GM21723 (cell line): ENCODE results near the gene TMEM238L.

Experiments
- ATAC-seq: cut with Tn5 transposase; IDR thresholded peaks from one replicate; pipeline ENCODE4 v1.9.1; 2021; ENCODE audit warnings: mild to moderate bottlenecking, moderate library complexity; ENCODE audit not compliant: unreplicated experiment

Gene TMEM238L

GRCh38 chr17:10805911-10806310 lies 2.0 kb upstream of the TMEM238L start:
- no peak for ATAC-seq

DNA sequence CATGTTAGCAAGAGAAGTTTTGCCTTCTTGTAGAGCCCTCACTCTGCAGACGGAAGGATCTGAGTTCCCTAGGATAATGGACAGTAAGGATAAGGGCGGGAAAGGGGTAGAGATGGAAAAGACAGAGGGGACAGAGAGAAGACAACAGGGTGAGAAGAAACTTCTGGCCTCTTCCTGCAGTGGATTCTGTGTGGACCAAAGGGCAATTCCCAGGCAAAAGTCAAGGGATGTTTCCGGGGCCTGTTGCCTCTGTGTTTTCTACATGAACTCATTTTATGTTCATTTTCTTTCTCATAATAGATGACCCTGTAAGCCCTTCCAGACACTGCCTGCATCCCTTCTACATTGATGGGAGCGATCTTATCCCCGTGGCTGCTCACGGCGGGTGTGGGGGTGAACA lies 647 bp upstream of the TMEM238L start:
- no peak for ATAC-seq

DNA sequence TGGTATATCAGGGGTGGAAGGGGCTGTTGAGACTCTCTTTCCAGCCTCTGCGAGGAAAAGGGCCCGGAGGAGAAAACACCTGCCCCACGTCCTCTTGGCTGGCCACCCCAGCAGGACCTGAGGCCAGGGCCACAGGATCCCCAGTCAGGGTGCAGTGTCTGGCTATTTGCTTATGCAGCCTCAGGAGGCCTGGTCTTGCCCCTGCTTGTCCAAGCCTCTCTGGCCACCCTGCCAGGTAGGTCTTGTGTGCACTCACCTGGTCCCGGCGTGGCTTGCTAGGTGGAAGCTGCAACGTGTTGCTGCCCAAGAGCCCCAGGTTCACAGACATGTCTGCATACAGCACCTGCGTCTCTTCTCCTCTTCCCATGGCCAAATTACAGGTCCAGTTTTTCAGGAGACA lies 549 bp downstream of the TMEM238L start:
- ATAC-seq = no peak

DNA sequence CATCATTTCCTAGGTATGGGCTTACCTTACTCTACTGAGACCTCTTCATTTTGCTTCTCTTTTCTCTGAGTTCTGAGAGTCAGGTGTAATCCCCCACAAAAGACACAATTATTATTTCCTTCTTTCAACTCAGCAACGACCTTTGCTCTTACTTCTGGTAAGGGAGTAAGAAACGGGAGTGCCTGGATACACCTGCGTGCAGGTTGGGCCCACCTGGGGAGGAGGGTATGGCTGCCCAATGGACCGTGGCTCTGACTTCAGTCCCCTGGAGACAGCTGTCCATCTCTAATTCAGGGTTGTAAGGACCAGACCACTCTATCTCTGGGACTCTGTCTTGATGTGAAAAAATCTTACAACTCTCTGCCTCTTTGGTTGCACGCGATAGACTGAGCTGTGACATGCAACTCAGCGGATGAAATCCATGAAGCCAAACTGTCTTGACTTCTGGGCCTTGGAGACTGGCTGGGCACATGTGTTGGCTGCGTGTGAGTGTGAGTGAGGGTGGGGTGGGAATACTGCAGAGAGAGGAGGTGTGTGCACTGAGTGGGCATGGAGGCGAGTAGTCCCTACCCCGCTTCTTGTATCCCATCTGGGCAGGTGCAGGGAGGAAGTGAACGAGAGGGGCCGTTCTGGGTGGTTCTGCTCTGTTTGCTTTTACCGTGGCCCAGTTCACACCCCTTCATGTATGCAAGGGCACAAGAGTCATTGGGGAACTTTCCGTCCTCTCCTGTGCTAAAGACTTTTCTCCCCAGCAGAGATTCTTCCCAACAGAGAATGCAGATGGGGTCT lies 1.2 kb downstream of the TMEM238L start:
- no peak for ATAC-seq

GRCh38 chr17:10799407-10799806 lies 4.5 kb downstream of the TMEM238L start:
- no peak for ATAC-seq

DNA sequence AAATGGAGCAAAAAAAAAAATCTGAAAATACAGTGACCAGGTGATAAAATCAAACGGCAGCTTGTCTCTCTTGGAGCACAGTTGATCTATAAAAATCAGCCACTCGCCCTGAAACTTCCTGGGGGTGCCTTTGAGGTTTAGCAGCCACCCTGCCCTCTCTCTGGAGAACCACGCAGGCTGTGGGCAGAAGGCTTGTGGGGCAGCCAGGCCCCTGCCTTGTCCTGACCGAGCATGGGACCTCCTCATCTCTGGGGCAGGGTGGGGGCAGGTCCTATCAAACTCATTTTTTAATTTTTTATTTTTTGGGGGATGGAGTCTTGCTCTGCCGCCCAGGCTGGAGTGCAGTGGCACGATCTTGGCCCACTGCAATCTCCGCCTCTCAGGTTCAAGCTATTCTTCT lies 5.0 kb downstream of the TMEM238L start:
- ATAC-seq = no peak

GRCh38 chr17:10798332-10798749 lies 5.6 kb downstream of the TMEM238L start:
- no peak for ATAC-seq

DNA sequence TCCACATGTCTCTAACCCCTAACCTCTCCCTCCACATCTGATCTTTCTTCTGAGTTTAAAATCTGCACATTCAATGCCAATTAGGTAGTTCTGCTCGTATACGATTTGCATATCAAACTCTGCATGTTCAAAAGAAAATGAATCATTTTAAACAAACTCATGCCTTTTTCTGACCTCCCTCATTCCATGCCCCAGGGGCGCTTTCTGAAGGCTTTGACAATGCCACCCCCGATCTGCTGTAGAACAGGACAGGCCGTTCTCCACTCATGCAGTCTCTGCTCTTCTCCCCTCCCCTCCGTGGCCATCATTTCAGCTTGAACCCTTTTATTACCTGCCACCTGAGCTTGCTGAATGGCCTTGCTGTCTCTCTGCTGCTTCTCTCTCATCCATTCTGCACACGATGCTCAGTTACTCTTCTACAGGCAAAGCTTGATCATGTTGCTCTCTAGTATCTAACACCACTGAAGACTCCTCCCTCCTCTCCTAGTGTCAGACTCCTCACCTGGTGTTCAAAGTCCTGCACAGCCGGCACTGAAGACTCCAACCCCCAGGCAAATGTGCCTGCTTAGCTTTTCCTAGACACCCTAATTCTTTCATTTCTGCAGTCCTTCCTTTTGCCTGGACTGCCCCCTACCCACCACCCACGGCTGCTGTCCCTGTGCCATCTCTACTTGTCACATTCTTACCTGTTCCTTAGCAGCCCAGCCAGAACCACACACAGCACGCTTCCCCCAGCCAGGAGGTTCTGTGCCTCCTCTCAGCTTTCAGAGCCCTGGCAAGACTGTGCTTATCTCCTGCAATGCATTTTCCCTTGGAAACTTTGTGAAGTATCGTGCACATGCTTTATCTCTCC lies 6.2 kb downstream of the TMEM238L start:
- ATAC-seq = no peak

GRCh38 chr17:10793816-10794215 lies 10.1 kb downstream of the TMEM238L start:
- ATAC-seq = no peak

DNA sequence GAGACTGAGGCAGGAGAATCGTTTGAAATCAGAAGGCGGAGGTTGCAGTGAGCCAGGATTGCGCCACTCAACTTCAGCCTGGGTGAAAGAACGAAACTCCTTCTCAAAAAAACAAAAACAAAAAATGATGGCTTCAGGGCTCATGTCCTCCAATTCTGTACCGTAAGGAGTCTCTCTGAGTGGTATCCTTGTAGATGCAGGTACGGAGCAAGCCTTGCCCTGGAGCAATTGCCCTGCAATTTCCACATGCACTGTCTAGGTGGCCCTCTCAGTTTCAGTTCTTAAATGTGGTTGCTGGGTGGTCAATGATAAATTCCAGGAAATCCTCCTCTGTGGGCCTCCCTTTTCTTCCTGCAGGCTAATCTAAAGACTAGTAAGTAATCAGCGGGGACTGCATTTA lies 10.6 kb downstream of the TMEM238L start:
- ATAC-seq = no peak

GRCh38 chr17:10792151-10792550 lies 11.7 kb downstream of the TMEM238L start:
- ATAC-seq = no peak

DNA sequence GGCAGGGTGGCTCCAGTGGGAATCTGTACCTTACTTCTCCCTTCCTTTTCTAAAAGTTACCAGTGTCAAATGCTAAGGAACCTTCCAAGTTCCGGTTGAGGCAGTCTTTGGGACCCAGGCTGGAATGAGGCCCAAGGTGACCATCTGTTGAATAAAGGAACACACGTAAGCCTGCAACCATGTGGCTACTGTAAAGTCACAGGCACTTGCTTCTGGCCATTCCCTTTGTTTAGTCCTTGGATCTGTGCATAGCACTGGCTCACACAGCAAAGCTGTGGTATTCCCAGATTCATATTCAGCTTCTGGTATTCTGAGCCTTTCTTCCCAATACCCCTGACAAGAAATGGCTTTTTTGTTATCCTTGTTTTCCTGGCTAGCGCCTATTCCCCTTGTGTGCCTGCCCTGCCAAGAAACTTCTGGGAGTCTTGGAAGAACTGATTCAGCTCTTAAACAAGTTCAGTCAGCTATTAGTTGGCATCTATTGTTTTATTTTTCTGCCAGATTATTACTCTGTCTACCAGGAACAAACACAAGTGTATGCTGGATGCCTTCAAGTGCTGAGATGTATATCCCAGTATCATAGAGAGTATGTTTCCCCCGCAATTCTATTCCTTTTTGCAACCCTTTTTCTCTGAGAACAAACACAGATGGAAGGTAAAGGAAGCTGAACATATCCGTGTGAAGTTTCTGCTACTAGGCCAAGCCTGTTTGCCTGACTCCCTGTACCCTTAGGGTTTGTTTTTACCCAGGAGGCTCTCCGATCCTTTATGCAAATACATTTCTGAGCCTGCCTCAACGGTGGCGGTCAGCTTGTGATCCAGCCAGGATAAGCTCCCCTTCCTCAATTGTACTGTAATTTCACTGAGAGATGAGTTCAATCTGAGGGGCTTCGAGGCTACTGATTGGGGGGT lies 13.2 kb downstream of the TMEM238L start:
- ATAC-seq = no peak

- ATAC-seq = no peak
These were observed 14.1 kb downstream of the TMEM238L start for GRCh38 chr17:10789694-10790271.

DNA sequence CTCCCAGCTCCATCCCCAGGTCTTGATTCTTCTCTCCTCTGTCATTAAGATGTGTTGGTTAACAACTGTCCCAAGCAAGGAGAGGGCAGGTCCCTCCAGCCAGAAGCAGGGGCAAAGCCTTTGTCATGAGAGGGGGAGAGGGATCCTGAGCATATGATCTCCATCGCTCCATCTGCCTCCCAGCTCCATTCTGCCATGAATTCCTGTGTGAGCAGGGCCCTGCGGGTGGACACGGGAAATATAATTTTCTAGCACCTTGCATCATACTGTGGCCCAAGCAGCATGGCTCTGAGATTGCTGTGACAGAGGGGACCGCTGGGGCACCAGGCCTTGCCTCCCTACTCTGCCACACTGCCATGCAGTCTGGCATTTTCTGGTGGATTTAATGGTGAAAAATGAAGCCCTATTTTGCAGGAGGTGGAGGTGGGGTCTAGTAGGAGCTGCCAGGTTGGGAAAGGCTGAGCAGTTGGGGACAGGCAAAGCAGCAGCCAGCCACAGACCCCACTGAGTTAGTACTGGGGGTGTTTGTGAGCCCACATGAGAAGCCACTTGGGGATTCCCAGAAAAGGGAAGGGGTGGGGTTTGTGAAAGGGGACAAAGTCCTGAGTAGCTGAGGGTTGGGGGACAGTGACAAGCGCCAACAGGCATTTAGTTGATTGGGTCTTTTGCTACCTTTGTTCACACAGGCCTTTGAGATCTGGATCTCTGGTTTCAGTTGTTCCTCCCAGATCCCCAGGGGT lies 16.4 kb downstream of the TMEM238L start:
- ATAC-seq = no peak

GRCh38 chr17:10785295-10785694 lies 18.6 kb downstream of the TMEM238L start:
- no peak for ATAC-seq

- no peak for ATAC-seq
These were observed 24.3 kb downstream of the TMEM238L start for GRCh38 chr17:10779609-10780008.

- no peak for ATAC-seq
These were observed 26.0 kb downstream of the TMEM238L start for GRCh38 chr17:10777890-10778289.

- no peak for ATAC-seq
These were observed 26.6 kb downstream of the TMEM238L start for GRCh38 chr17:10777131-10777807.

- no peak for ATAC-seq
These were observed 27.5 kb downstream of the TMEM238L start for GRCh38 chr17:10776381-10776780.
